ENCODE data around the gene CELA3B. TPM values are rescaled to one million over a fixed set of nuclear protein-coding genes. Genes with fewer than 3 reads are reported as not detected.

The CELA3B gene
- total and polyA plus RNA-seq, 2 of the 13 experiments (the other 11 are each of a cell fraction or from before 2014, with no cell fraction given), result 0.34 TPM; not detected in 1

DNA sequence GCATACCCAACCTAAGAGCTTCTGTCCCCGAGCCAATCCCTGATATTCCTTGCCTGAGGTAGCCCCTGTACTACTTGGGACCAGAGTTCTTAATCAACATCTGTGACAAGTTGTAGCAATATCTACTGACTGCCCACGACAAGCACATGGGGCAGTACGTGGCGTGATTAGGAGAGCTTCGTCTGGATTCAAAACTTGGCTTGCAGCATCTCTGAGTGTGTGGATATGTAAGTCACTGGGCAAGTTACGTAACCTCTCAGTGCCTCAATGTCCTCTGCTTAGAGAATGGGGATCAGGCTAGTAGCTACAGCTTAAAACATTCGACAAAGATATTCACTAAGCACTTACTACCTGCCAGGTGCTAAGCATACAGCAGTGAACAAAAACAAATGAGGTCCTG, 44.7 kb upstream of the CELA3B start:
- no peak for DNase-seq (ENCODE audit: low spot score)
- Histone ChIP-seq H3K36me3 (replicated peaks in 1 of 2; ENCODE audit: control insufficient read depth in 1 of 2, insufficient read depth in 2 of 2, low read length in 2 of 2) (no peaks in the 10 kb centered on the region), H3K9me3 (ENCODE audit: low read length) (no peaks in the 10 kb centered on the region), H3K4me1 (ENCODE audit: insufficient read depth, low read length) (peaks cover 84% of the 10 kb centered on the region), H3K4me2 (ENCODE audit: low read depth, low read length) (peak overlapping the region; percentile 75), H3K27ac (ENCODE audit: extremely low read length, insufficient read depth, low read length) (peak overlapping the region; percentile 76), H3K27me3 (ENCODE audit: control insufficient read depth in 1 of 2, insufficient read depth in 2 of 2, low read length in 2 of 2) (no peaks in the 10 kb centered on the region), H4K20me1 (ENCODE audit: insufficient read depth, low read length) (no peaks in the 10 kb centered on the region), H3K9ac (ENCODE audit: insufficient read depth, low read depth, low read length) (peak overlapping the region; percentile 62), H2AFZ (ENCODE audit: low read length) (no peak overlapping the region), H3K79me2 (ENCODE audit: insufficient read depth, low read length) (peaks cover 48% of the 10 kb centered on the region), H3K4me3 (replicated peaks in 1 of 3; ENCODE audit: insufficient read depth in 1 of 3, low read depth in 2 of 3, low read length in 3 of 3) (peak overlapping the region in 1 of 3 experiments; percentile 58; a peak in 2 of 6 replicates)
- peak; percentile 63 for FAIRE-seq
- no TSS peak for BruUV-seq (replicated peaks)
- TF ChIP-seq ZNF383 (CRISPR knock-in tag; IDR thresholded peaks at IDR 0.05; ENCODE audit: borderline replicate concordance) (no peak), ZMYM3 (CRISPR knock-in tag; IDR thresholded peaks at IDR 0.05) (no peak), CEBPB (IDR thresholded peaks at IDR 0.05; ENCODE audit: borderline replicate concordance, low read depth, low read length) (peak; percentile 79; the same call in 1 of the 2 replicates), ZNF337 (CRISPR knock-in tag; IDR thresholded peaks at IDR 0.05; ENCODE audit: borderline replicate concordance, low read depth) (no peak), CREB1 (IDR thresholded peaks at IDR 0.05) (no peak), CREB1 (CRISPR knock-in tag; IDR thresholded peaks at IDR 0.05) (0 out of 2 replicates have a peak, but pooled peaks have one; percentile 11), CEBPG (CRISPR knock-in tag; IDR thresholded peaks at IDR 0.05) (peak; percentile 72), HHEX (CRISPR knock-in tag; IDR thresholded peaks at IDR 0.05) (no peak), ZNF501 (CRISPR knock-in tag; IDR thresholded peaks at IDR 0.05) (no peak), ZC3H13 (CRISPR knock-in tag; IDR thresholded peaks at IDR 0.05) (no peak), SAFB2 (CRISPR knock-in tag; IDR thresholded peaks at IDR 0.05; ENCODE audit: borderline replicate concordance, low read depth) (no peak), ZNF251 (CRISPR knock-in tag; IDR thresholded peaks at IDR 0.05) (no peak), TCF7 (IDR thresholded peaks at IDR 0.05; ENCODE audit: low read depth) (no peak), ZNF552 (CRISPR knock-in tag; IDR thresholded peaks at IDR 0.05; ENCODE audit: borderline replicate concordance) (no peak), RORA (CRISPR knock-in tag; IDR thresholded peaks at IDR 0.05) (no peak), KDM4B (CRISPR knock-in tag; IDR thresholded peaks at IDR 0.05) (no peak), GLI4 (CRISPR knock-in tag; IDR thresholded peaks at IDR 0.05; ENCODE audit: borderline replicate concordance) (no peak)
- TF ChIP-seq, protein P1, sequence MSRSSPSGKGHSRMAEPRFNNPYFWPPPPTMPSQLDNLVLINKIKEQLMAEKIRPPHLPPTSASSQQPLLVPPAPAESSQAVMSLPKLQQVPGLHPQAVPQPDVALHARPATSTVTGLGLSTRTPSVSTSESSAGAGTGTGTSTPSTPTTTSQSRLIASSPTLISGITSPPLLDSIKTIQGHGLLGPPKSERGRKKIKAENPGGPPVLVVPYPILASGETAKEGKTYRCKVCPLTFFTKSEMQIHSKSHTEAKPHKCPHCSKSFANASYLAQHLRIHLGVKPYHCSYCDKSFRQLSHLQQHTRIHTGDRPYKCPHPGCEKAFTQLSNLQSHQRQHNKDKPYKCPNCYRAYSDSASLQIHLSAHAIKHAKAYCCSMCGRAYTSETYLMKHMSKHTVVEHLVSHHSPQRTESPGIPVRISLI (CRISPR knock-in tag; IDR thresholded peaks at IDR 0.05; ENCODE audit: borderline replicate concordance), result no peak
- TF ChIP-seq, protein P2, sequence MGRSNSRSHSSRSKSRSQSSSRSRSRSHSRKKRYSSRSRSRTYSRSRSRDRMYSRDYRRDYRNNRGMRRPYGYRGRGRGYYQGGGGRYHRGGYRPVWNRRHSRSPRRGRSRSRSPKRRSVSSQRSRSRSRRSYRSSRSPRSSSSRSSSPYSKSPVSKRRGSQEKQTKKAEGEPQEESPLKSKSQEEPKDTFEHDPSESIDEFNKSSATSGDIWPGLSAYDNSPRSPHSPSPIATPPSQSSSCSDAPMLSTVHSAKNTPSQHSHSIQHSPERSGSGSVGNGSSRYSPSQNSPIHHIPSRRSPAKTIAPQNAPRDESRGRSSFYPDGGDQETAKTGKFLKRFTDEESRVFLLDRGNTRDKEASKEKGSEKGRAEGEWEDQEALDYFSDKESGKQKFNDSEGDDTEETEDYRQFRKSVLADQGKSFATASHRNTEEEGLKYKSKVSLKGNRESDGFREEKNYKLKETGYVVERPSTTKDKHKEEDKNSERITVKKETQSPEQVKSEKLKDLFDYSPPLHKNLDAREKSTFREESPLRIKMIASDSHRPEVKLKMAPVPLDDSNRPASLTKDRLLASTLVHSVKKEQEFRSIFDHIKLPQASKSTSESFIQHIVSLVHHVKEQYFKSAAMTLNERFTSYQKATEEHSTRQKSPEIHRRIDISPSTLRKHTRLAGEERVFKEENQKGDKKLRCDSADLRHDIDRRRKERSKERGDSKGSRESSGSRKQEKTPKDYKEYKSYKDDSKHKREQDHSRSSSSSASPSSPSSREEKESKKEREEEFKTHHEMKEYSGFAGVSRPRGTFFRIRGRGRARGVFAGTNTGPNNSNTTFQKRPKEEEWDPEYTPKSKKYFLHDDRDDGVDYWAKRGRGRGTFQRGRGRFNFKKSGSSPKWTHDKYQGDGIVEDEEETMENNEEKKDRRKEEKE (IDR thresholded peaks at IDR 0.05), result no peak
- TF ChIP-seq, protein P3, sequence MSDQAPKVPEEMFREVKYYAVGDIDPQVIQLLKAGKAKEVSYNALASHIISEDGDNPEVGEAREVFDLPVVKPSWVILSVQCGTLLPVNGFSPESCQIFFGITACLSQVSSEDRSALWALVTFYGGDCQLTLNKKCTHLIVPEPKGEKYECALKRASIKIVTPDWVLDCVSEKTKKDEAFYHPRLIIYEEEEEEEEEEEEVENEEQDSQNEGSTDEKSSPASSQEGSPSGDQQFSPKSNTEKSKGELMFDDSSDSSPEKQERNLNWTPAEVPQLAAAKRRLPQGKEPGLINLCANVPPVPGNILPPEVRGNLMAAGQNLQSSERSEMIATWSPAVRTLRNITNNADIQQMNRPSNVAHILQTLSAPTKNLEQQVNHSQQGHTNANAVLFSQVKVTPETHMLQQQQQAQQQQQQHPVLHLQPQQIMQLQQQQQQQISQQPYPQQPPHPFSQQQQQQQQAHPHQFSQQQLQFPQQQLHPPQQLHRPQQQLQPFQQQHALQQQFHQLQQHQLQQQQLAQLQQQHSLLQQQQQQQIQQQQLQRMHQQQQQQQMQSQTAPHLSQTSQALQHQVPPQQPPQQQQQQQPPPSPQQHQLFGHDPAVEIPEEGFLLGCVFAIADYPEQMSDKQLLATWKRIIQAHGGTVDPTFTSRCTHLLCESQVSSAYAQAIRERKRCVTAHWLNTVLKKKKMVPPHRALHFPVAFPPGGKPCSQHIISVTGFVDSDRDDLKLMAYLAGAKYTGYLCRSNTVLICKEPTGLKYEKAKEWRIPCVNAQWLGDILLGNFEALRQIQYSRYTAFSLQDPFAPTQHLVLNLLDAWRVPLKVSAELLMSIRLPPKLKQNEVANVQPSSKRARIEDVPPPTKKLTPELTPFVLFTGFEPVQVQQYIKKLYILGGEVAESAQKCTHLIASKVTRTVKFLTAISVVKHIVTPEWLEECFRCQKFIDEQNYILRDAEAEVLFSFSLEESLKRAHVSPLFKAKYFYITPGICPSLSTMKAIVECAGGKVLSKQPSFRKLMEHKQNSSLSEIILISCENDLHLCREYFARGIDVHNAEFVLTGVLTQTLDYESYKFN (CRISPR knock-in tag; conservative IDR thresholded peaks at IDR 0.05), result no peak
- no peak for ATAC-seq
- 31% methylated on average over 4 of the region's 7 CpGs for WGBS (ENCODE audit: low lambda C conversion rate)
- in situ Hi-C loops (cut with HindIII; ENCODE audit: extremely low pct_ligation_motif_present, low pct_unique_long_range_greater_than_20kb) (no loop called here), intact Hi-C loops (cut with micrococcal nuclease; ENCODE audit: unreplicated experiment) (no loop called here)
- ChIA-PET POLR2A (interaction anchor here (0.8 to 10.7 kb wide), 5 partner anchors 7 to 150 kb away, joined by 3 to 105 read pairs (median 4); no protein-coding TSS in a partner anchor), CTCF (ENCODE audit: low intra/inter-chr PET ratio, low total read pairs) (no interaction called here)

Measured in HepG2 (cell line).